ES-I3 (cell line): ENCODE measurements around the gene FOXC1.

ENCODE experiments used
- H3K36me3 ChIP-seq: 2 replicates; pipeline ENCODE4 v1.6.1; 2013; ENCODE audit warnings: mild to moderate bottlenecking, low read length, control low read depth, moderate library complexity; ENCODE audit not compliant: insufficient read depth
- H3K4me1 ChIP-seq: 2 replicates; pipeline ENCODE4 v1.6.1; 2013; ENCODE audit warnings: mild to moderate bottlenecking, control low read depth, low read length; ENCODE audit not compliant: insufficient read depth
- H3K9ac ChIP-seq: 2 replicates; pipeline ENCODE4 v1.6.1; 2013; ENCODE audit warnings: low read depth, mild to moderate bottlenecking, low read length, moderate library complexity
- H3K9me3 ChIP-seq: 2 replicates; pipeline ENCODE4 v1.6.1; 2013; ENCODE audit warnings: mild to moderate bottlenecking, low read length, moderate library complexity; ENCODE audit not compliant: control insufficient read depth, insufficient read depth

FOXC1 gene

DNA sequence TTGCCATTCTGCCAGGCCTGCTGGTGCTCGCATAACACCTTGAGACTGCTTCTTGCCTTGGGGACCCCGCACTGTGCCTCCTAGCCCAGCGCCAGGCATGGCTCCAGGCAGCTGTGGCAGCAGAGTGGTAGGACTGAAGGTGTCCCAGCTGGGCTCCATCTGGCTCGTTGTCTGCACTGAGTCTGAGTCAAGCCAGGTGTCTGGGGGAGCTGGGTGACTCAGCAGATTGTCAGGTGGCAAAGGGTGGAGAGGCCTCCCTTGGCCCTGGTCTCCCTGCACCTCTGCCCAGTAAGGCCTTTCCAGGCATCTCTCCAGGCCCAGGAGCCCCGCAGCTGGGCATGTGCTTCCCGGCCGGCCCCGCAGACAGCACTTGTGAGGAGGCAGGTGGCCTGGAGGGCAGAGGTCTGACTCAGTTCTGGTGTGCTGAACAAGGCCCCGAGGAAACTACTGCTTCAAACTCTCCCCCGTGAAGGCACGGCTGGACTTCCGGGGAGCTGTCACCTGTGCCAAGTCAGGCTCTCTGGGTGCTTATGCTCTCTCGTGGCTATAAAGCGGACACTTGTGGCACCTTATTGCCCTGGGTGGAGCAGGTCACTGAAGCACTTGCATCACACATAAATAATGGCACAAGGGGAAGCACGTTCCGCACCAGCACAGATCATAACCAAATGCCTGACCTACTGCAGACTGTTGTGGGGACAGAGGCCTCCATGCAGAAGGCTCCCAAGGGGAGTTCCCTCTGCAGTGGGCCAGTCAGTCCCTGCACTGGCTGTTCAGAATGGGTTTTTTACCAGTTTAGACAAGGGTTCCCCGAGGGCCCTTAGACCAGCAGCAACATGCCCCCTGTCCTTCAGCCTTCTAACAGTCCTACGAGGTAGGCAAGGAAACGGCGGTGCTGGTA, 27.5 kb downstream of the FOXC1 start:
- Histone ChIP-seq H3K36me3 (no peaks in the 10 kb centered on the region; the same call in 1 of the 2 replicates), H3K4me1 (peaks cover 6% of the 10 kb centered on the region; the same call in 1 of the 2 replicates), H3K9ac (no peak overlapping the region), H3K9me3 (no peaks in the 10 kb centered on the region)

DNA sequence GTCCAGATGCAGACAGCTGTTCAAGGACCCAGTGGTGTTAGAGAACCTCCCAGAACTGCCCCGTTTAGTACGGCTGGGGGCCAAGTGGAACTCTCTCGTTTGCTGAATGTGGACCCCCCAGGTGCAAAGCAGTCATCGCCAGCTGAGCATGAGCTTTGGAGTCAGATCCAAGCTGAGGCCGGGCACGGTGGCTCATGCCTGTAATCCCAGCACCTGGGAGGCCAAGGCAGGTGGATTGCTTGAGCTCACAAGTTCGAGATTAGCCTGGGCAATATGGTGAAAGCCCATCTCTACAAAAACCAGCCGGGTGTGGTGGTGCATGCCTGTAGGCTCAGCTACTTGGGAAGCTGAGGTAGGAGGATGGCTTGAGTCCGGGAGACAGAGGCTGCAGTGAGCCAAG, 29.7 kb downstream of the FOXC1 start:
- Histone ChIP-seq H3K36me3 (no peaks in the 10 kb centered on the region; the same call in 1 of the 2 replicates), H3K9ac (no peak overlapping the region), H3K9me3 (no peaks in the 10 kb centered on the region), H3K4me1 (peaks cover 6% of the 10 kb centered on the region; the same call in 1 of the 2 replicates)

DNA sequence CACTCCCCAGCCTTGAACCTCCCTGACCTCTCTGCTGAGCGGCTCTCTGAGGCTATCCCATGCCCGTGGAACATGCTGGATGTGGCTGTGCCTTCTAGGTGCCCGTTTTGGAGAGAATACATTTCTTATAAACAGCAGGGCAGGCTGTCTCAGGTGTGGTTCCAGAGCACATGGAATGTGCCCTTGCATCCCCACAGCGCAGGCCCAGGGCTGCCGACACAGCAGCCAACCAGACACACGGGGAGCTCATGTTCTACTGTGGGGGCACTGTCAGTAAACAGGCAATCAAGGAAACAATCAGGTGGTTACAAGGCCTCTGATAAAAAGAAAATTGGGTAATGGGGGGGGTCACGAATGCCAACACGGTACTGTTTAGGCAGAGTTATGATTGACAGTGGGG, 30.8 kb downstream of the FOXC1 start:
- H3K36me3 ChIP-seq, result no peaks in the 10 kb centered on the region; the same call in 1 of the 2 replicates
- no peak overlapping the region for H3K9ac ChIP-seq
- peaks cover 6% of the 10 kb centered on the region; the same call in 1 of the 2 replicates for H3K4me1 ChIP-seq
- no peaks in the 10 kb centered on the region for H3K9me3 ChIP-seq

DNA sequence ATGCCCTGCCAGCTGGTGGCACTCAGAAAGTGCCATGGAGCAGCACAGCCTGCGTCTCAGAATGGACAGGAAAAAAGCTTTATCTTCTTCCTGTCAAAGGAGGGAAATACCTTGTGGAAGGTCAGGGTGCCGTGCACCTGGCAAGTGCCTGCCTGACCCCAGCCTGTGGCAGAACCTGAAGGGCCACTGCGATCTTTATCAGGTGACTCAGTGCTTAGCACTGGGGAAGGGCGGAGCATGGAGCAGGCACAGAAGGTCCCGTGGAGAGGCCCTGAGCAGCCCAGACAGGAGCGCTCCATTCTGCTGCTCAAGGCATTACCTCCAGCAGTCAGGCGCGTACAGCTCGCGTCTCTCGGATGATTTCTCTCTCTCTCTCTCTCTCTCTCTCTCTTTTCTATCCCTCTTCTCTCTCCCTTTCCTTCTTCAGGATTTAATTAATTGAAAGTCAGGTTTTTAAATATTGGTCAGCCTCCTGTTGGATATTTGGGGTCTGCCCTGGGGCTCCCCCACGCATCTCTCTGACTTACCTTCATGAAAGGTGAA, 31.7 kb downstream of the FOXC1 start:
- no peaks in the 10 kb centered on the region for H3K9me3 ChIP-seq
- H3K36me3 ChIP-seq, result no peaks in the 10 kb centered on the region
- peaks cover 6% of the 10 kb centered on the region; the same call in 1 of the 2 replicates for H3K4me1 ChIP-seq
- H3K9ac ChIP-seq, result no peak overlapping the region

DNA sequence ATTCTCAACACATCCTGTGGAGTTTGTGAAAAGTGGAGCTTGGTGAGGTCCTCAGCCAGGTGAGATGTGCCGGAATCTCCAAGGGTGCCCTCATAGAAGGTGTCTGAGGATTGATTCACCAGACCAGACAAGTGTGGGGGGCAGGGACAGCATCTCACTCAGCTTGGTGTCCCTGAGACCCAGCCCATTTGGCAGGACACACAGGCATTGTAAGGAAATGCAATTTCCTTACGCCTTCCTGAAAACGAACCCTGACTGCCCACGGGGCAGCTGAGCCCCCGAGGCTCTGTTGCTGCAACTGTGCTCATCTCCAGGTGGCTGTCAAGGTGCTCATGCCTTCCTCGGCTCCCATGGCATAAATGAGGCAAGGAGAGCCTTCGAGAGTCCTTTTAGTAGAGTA, 33.4 kb downstream of the FOXC1 start:
- no peak overlapping the region for H3K9ac ChIP-seq
- H3K36me3 ChIP-seq, result no peaks in the 10 kb centered on the region
- peaks cover 6% of the 10 kb centered on the region; the same call in 1 of the 2 replicates for H3K4me1 ChIP-seq
- H3K9me3 ChIP-seq, result no peaks in the 10 kb centered on the region

DNA sequence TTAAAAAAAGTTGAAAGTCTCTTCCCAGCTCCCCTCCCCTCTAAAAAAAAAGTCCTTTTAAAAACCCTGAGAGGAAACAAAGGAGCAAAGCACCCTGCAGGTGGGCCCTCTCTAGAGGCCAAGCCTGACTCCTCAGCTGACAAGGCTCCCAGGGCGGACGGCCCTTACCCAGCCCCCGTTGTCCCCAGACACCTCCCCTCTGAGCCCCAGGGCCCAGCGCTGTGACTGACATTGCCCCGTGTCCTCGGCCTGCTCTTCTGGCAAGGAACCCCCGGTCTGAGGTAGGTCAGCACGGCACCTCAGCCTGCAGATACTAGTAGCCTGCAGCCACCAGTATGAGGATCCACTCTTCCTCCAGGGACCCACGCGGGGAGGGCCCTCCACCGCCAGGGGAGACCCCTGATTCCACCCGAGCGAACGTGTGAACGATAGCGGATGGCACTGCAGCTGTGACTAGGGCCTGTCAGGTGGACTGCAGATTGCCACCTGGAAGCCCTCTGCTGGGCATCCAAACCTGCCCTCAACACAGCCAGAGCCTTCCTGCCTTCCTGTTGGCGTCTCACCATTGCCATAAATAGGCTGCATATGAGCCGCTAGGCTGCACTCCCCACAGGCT, 34.2 kb downstream of the FOXC1 start:
- Histone ChIP-seq H3K4me1 (peaks cover 6% of the 10 kb centered on the region; the same call in 1 of the 2 replicates), H3K36me3 (no peaks in the 10 kb centered on the region), H3K9ac (no peak overlapping the region), H3K9me3 (no peaks in the 10 kb centered on the region)

DNA sequence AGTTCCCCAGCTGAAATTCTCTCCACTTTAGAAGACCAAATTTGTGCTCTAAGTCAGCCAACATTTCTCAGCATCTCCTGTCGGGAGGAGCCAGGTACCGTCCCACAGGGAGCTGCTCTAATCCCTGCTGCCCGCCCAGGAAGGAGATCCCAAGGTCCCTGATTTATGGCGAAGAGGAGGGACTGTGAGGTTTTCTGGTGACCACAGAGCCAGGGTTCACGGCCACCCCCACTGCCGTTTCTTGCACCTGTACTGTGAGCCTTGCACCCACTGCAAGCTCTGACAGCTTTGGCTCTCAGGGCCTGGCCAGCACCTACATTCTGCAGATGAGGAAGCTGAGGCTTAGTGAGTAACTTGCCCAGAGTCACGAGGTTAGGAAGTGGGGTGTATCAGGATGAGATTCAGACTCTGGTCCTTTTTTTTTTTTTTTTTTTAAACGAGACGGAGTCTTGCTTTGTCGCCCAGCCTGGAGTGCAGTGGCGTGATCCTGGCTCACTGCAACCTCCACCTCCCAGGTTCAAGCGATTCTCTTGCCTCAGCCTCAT, 34.9 kb downstream of the FOXC1 start:
- Histone ChIP-seq H3K9ac (no peak overlapping the region), H3K9me3 (no peaks in the 10 kb centered on the region), H3K36me3 (no peaks in the 10 kb centered on the region), H3K4me1 (peaks cover 6% of the 10 kb centered on the region; the same call in 1 of the 2 replicates)

DNA sequence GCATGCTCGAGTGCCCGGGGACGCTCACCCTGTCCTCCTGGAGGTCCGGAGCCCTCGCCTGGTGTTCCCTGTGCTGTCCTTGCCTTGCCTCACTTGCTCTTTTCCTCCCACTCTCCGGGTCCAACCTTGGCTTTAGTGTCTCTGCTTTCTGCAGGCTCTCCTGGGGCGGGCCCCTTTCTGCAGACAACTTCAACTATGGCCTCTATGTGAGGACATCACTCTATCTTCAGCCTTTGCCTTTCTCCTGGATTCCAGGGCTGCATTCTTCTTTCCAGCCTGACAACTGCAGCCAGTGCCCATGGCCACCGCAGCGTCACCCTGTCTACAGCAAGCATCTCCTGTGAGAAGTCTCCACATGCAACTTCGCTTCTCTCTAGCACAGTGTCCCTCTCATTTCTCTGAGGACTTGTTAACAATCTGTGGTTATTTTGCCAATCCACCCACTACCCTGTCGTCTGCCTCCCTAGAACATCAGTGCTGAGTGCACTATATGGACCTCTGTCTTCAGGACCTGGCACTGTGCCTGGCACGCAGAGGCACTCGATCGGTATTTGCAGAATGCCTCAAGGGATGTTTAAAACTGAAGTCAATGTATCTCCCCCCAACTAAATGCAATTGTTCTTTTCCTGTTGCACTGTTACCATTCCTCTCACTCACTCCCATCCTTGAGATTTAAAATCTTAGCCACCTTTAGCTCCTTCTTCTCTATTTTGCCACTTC, 35.9 kb downstream of the FOXC1 start:
- Histone ChIP-seq H3K36me3 (no peaks in the 10 kb centered on the region), H3K4me1 (peaks cover 6% of the 10 kb centered on the region; the same call in 1 of the 2 replicates)

DNA sequence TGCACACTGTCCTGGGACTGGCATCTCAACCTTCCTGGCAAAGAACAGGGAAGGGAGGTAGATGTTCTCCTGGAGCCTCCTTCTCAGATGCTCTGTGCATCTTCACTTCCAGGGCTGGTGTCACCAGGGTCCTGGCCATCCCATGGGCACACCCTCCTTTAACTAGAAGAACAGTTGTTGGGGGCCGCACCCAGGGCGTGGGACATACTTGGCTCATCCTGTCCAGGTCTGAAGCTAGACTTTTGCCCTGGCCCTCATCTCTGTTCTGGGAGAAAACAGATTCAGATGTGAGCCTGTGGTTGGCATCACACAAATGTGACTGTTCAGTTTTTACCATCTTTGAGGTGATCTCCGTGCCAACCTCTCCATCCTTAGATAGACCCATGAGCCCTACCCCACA, 41.6 kb downstream of the FOXC1 start:
- Histone ChIP-seq H3K9me3 (no peaks in the 10 kb centered on the region), H3K9ac (no peak overlapping the region), H3K36me3 (no peaks in the 10 kb centered on the region), H3K4me1 (no peaks in the 10 kb centered on the region)

More for the DNA sequence above, 35.9 kb downstream of the FOXC1 start:
- Histone ChIP-seq H3K9me3 (no peaks in the 10 kb centered on the region), H3K9ac (no peak overlapping the region)

DNA sequence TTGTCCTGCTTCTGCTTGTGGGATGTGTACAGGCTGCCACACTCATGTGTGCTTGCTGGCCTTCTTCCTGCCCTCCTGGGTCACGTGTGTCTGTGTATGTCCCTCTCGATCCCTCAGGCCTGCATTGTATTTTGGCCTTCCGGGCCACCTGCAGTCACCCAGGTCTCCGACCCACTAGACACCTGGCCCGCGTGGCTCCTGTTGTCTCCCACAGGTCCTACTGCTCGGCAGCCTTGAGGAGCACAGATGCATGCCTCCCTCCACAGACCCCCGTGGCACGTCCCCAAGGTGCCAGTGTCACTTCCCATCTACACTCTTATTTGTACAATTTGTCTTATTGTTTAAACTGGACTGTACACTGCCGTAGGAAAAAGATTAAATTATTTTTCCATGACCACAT, 43.1 kb downstream of the FOXC1 start:
- Histone ChIP-seq H3K9me3 (no peaks in the 10 kb centered on the region), H3K36me3 (no peaks in the 10 kb centered on the region), H3K4me1 (no peaks in the 10 kb centered on the region), H3K9ac (no peak overlapping the region)

DNA sequence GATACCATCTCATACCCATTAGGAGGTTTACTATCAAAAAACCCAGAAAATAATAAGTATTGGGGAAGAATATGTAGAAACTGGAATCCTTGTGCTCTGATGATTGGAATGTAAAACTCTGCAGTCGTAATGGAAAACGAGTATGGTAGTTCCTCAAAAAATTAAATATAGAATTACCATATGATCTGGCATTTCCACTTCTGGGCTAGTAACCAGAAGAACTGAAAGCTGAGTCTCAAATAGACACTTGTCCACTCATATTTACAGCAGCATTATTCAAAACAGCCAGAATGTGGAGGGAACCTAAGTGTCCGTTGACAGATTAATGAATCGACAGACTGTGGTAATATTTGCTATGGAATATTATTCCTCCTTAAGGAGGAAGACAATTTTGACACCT, 44.3 kb downstream of the FOXC1 start:
- Histone ChIP-seq H3K36me3 (no peaks in the 10 kb centered on the region), H3K9ac (no peak overlapping the region), H3K9me3 (no peaks in the 10 kb centered on the region), H3K4me1 (no peaks in the 10 kb centered on the region)

DNA sequence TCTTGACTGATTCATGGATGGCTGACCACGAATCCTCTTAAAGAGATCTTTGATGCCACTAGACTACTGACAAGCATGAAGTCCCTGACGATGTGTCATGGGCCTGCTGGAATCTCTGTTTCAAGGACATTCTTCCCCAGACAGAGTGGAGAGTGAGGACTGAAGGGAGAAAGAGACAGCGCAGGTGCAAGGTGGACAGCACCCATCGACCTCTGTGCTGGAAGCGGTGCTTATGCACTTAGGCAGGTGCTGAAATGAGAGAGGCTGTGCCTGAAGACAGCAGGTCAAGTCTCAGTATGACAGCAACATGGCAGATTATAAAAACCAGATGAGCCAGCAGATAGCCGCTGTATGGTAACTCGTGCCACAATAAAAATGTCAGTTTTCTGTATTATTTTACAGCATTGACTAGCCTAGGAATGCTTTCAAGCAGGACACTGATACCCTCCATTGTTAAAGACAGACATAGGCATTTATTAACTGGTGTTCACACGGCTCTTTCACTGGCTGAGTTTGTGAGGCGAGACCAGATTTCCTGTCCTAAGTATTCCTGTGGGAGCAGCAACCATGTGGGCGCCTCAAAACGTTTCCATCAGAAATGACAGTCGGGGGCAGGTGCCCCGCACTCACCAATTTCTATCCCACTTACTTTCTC, 47.5 kb downstream of the FOXC1 start:
- no peak overlapping the region for H3K9ac ChIP-seq
- no peaks in the 10 kb centered on the region for H3K4me1 ChIP-seq
- no peaks in the 10 kb centered on the region for H3K9me3 ChIP-seq
- H3K36me3 ChIP-seq, result no peaks in the 10 kb centered on the region

DNA sequence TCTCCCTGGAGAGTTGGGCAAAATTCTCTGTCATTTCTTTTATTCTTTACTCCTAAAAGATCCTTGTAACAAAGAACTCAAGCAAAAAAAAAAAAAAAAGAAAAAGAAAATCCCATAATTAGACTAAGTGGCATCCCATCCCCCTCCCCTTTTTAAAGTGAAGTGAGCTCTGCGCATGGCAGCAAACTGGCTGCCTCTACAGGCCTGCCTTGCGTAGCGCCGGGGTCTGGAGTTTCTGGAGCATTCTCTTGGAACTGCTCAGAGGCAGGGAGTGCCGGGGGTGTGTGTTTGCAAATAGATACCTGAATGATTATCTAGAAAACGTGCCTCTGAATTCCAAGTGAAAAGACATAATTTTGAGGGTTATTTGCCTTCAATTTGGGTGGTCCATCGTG, 48.1 kb downstream of the FOXC1 start:
- no peaks in the 10 kb centered on the region for H3K36me3 ChIP-seq
- H3K9ac ChIP-seq, result no peak overlapping the region
- no peaks in the 10 kb centered on the region for H3K4me1 ChIP-seq
- no peaks in the 10 kb centered on the region for H3K9me3 ChIP-seq
